Kidney (tissue), 22 donors: ENCODE measurements around the gene TOP2B. TPM values are rescaled to one million over a fixed set of nuclear protein-coding genes. Genes with fewer than 3 reads are reported as not detected.

Experiments used
- DNase-seq, 5 donors: peaks; one replicate each; pipeline ENCODE4 v3.0.0-alpha.2; 2013 to 2020
- FAIRE-seq: peaks from 2 replicates; lab custom pipeline; 2012; peaks lifted over from hg19 to GRCh38; lab: Jason Lieb, UNC
- H3K27ac ChIP-seq, 2 donors: one replicate each; pipeline ENCODE4 v1.7.0; 2013; ENCODE audit warnings: low read depth in 2 of 2, low read length in 2 of 2, inconsistent platforms in 1 of 2
- H3K27me3 ChIP-seq: one replicate; pipeline ENCODE4 v1.7.1; 2013; ENCODE audit warnings: low read length, inconsistent platforms; ENCODE audit not compliant: control insufficient read depth, insufficient read depth
- H3K36me3 ChIP-seq, 3 donors: one replicate each; pipeline versions ENCODE4 v1.7.0 to v1.7.1; 2013; ENCODE audit warnings: low read length in 3 of 3, control low read depth in 1 of 3, inconsistent platforms in 1 of 3; ENCODE audit not compliant: insufficient read depth in 3 of 3, control insufficient read depth in 2 of 3
- H3K4me1 ChIP-seq, 3 donors: one replicate each; pipeline versions ENCODE4 v1.7.0 to v1.7.1; 2013; ENCODE audit warnings: low read length in 3 of 3, inconsistent platforms in 1 of 3, low read depth in 1 of 3; ENCODE audit not compliant: control insufficient read depth in 2 of 3, insufficient read depth in 2 of 3
- H3K4me3 ChIP-seq, 3 donors: one replicate each; pipeline versions ENCODE4 v1.7.0 to v1.8.1; 2013; ENCODE audit warnings: low read length in 3 of 3, control low read depth in 1 of 3, inconsistent platforms in 1 of 3
- H3K9ac ChIP-seq, 3 donors: one replicate each; pipeline versions ENCODE4 v1.7.0 to v1.7.1; 2013; ENCODE audit warnings: low read length in 3 of 3, control low read depth in 1 of 3, inconsistent platforms in 1 of 3
- H3K9me3 ChIP-seq, 3 donors: one replicate each; pipeline versions ENCODE4 v1.7.0 to v1.7.1; 2013; ENCODE audit warnings: low read length in 3 of 3, control low read depth in 1 of 3, inconsistent platforms in 1 of 3; ENCODE audit not compliant: control insufficient read depth in 2 of 3, insufficient read depth in 1 of 3
- CTCF ChIP-seq: IDR thresholded peaks from 3 replicates; pipeline ENCODE4 v1.5.1; 2012; ENCODE audit warnings: mild to moderate bottlenecking, moderate library complexity, borderline replicate concordance; ENCODE audit not compliant: insufficient read depth; ENCODE audit errors: extremely low read depth
- intact Hi-C: fragments of 100-400 bp; cut with DNase I; formaldehyde crosslinking; loops from one replicate; pipeline ENCODE4 v1.11.1; 2022
- long read RNA-seq, 10 donors: library from polyadenylated mRNA in 1 of 10; unstranded in 1 of 10; transcript quantifications; one replicate each; pipeline ENCODE4 v2.0.0 and lab custom pipeline, GENCODE V29; 2021 to 2026
- polyA plus RNA-seq: library from polyadenylated mRNA; stranded (reverse); fragments of 350-450 nt; fragmentation: Illumina TruSeq; extraction: RNeasy Lipid Tissue Mini Kit (QIAGEN cat#74804); gene quantifications from one replicate; pipeline ENCODE4 v1.2.3, GENCODE V29; 2014; ENCODE audit warnings: low read depth, low replicate concordance; ENCODE audit not compliant: insufficient read depth
- total RNA-seq: library from RNA; stranded (reverse); fragmentation: NEBNext Ultra II Directional; extraction: Animal tissue kit (Norgen Biotek cat#: 25700); gene quantifications from one replicate; pipeline ENCODE4 v1.2.1, GENCODE V29; 2021
- donor health status: control.
- donor health status: control.
- donor health status: control.
- donor health status: control.
- donor health status: control.
- donor health status: DM: yes; HTN: yes; CAD: no.
- donor health status: Normal renal cell carcinoma (clear cell type).

The TOP2B gene
- total RNA-seq (109 TPM), polyA plus RNA-seq (55.0 TPM)
- long read RNA-seq, donor 1, full-length matches to known transcripts = 3 of 3 reads
- long read RNA-seq, donor 1, partial matches to known transcripts = 0 of 3 reads
- long read RNA-seq, donor 1, other reads (novel, unspliced or antisense) = 0 of 3 reads
- long read RNA-seq, donor 2, full-length matches to known transcripts = 3 of 3 reads
- long read RNA-seq, donor 2, partial matches to known transcripts = 0 of 3 reads
- long read RNA-seq, donor 2, other reads (novel, unspliced or antisense) = 0 of 3 reads
- long read RNA-seq, donor 3, full-length matches to known transcripts = 6 of 6 reads
- long read RNA-seq, donor 3, partial matches to known transcripts = 0 of 6 reads
- long read RNA-seq, donor 3, other reads (novel, unspliced or antisense) = 0 of 6 reads
- long read RNA-seq, donor 4, full-length matches to known transcripts = 6 of 6 reads
- long read RNA-seq, donor 4, partial matches to known transcripts = 0 of 6 reads
- long read RNA-seq, donor 4, other reads (novel, unspliced or antisense) = 0 of 6 reads
- long read RNA-seq, donor 5 = 0 reads
- long read RNA-seq, donor 6, full-length matches to known transcripts = 1 of 1 reads
- long read RNA-seq, donor 6, partial matches to known transcripts = 0 of 1 reads
- long read RNA-seq, donor 6, other reads (novel, unspliced or antisense) = 0 of 1 reads
- long read RNA-seq, donor 7, full-length matches to known transcripts = 41 of 86 reads
- long read RNA-seq, donor 7, partial matches to known transcripts = 33 of 86 reads
- long read RNA-seq, donor 7, other reads (novel, unspliced or antisense) = 12 of 86 reads
- long read RNA-seq, donor 8, full-length matches to known transcripts = 5 of 10 reads
- long read RNA-seq, donor 8, partial matches to known transcripts = 5 of 10 reads
- long read RNA-seq, donor 8, other reads (novel, unspliced or antisense) = 0 of 10 reads
- long read RNA-seq, donor 9, partial matches to known transcripts = 10 of 10 reads
- long read RNA-seq, donor 9, other reads (novel, unspliced or antisense) = 0 of 10 reads
- long read RNA-seq, donor 10, full-length matches to known transcripts = 6 of 17 reads
- long read RNA-seq, donor 10, partial matches to known transcripts = 11 of 17 reads
- long read RNA-seq, donor 10, other reads (novel, unspliced or antisense) = 0 of 17 reads

GRCh38 chr3:25664812-25665314 lies at the start of gene TOP2B:
Gene TOP2B (minus strand): TSS chr3:25664907. CDS start chr3:25664297, 610 bp downstream.
- TF ChIP-seq CTCF = no peak

GRCh38 chr3:25713341-25713985 lies 48.8 kb upstream of the TOP2B start:
- intact Hi-C loops = no loop called here
- no peak for TF ChIP-seq CTCF
- Histone ChIP-seq H3K9me3 (no peaks in the 10 kb centered on the region), H3K36me3 (no peaks in the 10 kb centered on the region), H3K4me3 (no peak overlapping the region), H3K27ac (no peak overlapping the region), H3K4me1 (no peaks in the 10 kb centered on the region), H3K9ac (no peak overlapping the region), H3K27me3 (no peaks in the 10 kb centered on the region)
- FAIRE-seq = no peak
- DNase-seq = peak in 1 of 5 donors; percentile 20

More at GRCh38 chr3:25664812-25665314, at the start of gene TOP2B:
- peak; percentile 93 for FAIRE-seq
- H3K9me3 ChIP-seq = no peaks in the 10 kb centered on the region
- H3K36me3 ChIP-seq = no peaks in the 10 kb centered on the region
- H3K27me3 ChIP-seq = no peaks in the 10 kb centered on the region
- intact Hi-C loops = no loop called here
- peak within 1 kb of the TSS; percentile 74 to 87 (median 80) for H3K9ac ChIP-seq
- H3K4me1 ChIP-seq = peaks cover 3 to 22% (median 5%) of the 10 kb centered on the region in 3 donors
- peak; percentile 98 to 99 (median 99) for DNase-seq
- H3K27ac ChIP-seq = peak within 1 kb of the TSS; percentile 97
- H3K4me3 ChIP-seq = peak within 1 kb of the TSS; percentile 88 to 95 (median 92)

GRCh38 chr3:25711090-25711489 lies 46.4 kb upstream of the TOP2B start:
- no peak for FAIRE-seq
- intact Hi-C loops = no loop called here
- no peak overlapping the region for H3K27ac ChIP-seq
- no peak overlapping the region for H3K9ac ChIP-seq
- no peaks in the 10 kb centered on the region for H3K27me3 ChIP-seq
- no peak for TF ChIP-seq CTCF
- H3K36me3 ChIP-seq = no peaks in the 10 kb centered on the region
- no peak for DNase-seq
- H3K4me1 ChIP-seq = no peaks in the 10 kb centered on the region
- no peak overlapping the region for H3K4me3 ChIP-seq
- no peaks in the 10 kb centered on the region for H3K9me3 ChIP-seq
